Right lobe of liver (tissue), 4 donors: ENCODE data around the gene DACH1.

Experiments used
- CTCF ChIP-seq, 4 donors: fragments of 200-600 bp in 3 of 4; fragments of 450-650 bp in 1 of 4; IDR thresholded peaks; one replicate each; pipeline versions ENCODE4 v1.5.1 to v1.8.0; 2016 to 2022; ENCODE audit warnings: antibody characterized with exemption in 4 of 4, mild to moderate bottlenecking in 2 of 4
- POLR2A ChIP-seq: fragments of 450-650 bp; IDR thresholded peaks from one replicate; pipeline ENCODE4 v1.6.1; 2017; ENCODE audit warnings: antibody characterized with exemption, mild to moderate bottlenecking
- donor health status: DM: no; HTN: no; CAD: no.
- donor health status: DM: no; HTN: no; CAD: no.
- donor health status: DM: no; HTN: yes; CAD: no.

DNA sequence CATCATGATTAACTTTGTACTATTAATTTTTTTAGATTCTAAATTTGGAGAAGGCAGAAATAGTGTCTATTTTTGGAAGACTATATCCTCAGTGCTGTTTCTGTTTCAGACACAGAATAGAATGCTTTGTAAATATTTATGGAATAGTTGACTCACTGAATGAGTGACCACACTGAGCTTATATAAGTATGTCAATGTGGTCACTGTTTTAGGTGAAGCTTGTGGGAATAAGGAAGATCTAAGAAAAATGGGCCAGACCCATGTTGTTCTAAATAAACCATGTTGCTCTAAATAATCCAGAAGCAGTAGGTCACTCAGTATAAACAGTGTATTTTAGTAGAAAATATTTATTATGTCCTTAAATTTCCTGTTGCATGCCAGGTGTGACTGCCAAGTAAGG is 45.5 kb upstream of the DACH1 start:
- TF ChIP-seq CTCF (IDR thresholded peaks at IDR 0.05) (no peak), POLR2A (no peak)
